ENCODE data around the gene TMEM247. TPM values are rescaled to one million over a fixed set of nuclear protein-coding genes. Genes with fewer than 3 reads are reported as not detected.

Gene TMEM247
- total RNA-seq, 1 experiment from 2014 or later = not detected

DNA sequence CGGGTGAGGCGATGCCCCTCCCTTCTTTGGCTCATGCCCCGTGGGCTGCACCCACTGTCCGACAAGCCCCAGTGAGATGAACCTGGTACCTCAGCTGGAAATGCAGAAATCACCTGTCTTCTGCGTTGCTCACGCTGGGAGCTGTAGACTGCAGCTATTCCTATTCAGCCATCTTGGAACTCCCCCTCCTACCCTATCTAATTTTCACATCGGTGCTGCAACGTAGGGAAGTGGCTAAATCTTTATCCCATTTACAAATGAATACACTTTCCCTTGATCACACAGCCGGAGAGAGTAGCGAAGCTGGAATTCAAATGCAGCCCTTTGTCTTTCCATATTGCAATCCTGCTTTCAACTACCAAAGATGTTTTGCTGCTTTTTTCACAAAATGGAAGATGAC, 1.4 kb upstream of the TMEM247 start:
- Histone ChIP-seq H3K27me3 (replicated peaks; ENCODE audit: control insufficient read depth, insufficient read depth, low read length) (no peaks in the 10 kb centered on the region), H3K9me3 (0 out of 2 replicates have a peak, but pooled peaks cover 3% of the 10 kb centered on the region), H3K4me1 (peaks cover 5% of the 10 kb centered on the region; the same call in 1 of the 2 replicates), H3K36me3 (ENCODE audit: control insufficient read depth, insufficient read depth, low read length) (no peaks in the 10 kb centered on the region), H3K4me3 (ENCODE audit: low read depth, low read length) (no peak overlapping the region)
- peak overlapping the region; percentile 39 for H3K4me3 Mint-ChIP-seq (ENCODE audit: unreplicated experiment)
- H3K9me3 Mint-ChIP-seq (ENCODE audit: unreplicated experiment) = peaks cover 18% of the 10 kb centered on the region
- TF ChIP-seq, protein P1, sequence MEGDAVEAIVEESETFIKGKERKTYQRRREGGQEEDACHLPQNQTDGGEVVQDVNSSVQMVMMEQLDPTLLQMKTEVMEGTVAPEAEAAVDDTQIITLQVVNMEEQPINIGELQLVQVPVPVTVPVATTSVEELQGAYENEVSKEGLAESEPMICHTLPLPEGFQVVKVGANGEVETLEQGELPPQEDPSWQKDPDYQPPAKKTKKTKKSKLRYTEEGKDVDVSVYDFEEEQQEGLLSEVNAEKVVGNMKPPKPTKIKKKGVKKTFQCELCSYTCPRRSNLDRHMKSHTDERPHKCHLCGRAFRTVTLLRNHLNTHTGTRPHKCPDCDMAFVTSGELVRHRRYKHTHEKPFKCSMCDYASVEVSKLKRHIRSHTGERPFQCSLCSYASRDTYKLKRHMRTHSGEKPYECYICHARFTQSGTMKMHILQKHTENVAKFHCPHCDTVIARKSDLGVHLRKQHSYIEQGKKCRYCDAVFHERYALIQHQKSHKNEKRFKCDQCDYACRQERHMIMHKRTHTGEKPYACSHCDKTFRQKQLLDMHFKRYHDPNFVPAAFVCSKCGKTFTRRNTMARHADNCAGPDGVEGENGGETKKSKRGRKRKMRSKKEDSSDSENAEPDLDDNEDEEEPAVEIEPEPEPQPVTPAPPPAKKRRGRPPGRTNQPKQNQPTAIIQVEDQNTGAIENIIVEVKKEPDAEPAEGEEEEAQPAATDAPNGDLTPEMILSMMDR (IDR thresholded peaks at IDR 0.05; ENCODE audit: insufficient read depth in 1 of 2, low read depth in 1 of 2, low read length in 1 of 2, severe bottlenecking in 1 of 2, unreplicated experiment in 1 of 2) = no peak
- ChIA-PET POLR2A (no interaction called here), CTCF (no interaction called here)
- intact Hi-C loops (cut with micrococcal nuclease; ENCODE audit: unreplicated experiment) = no loop called here
- H3K36me3 Mint-ChIP-seq (ENCODE audit: insufficient read depth, unreplicated experiment) = no peaks in the 10 kb centered on the region
- BruUV-seq (replicated peaks) = no TSS peak
- no peak for DNase-seq
- H3K4me1 Mint-ChIP-seq (ENCODE audit: low read depth, unreplicated experiment) = no peaks in the 10 kb centered on the region
- H3K27me3 Mint-ChIP-seq (ENCODE audit: insufficient read depth, unreplicated experiment) = peaks cover 6% of the 10 kb centered on the region
- H3K27ac Mint-ChIP-seq (ENCODE audit: unreplicated experiment) = no peak overlapping the region

DNA sequence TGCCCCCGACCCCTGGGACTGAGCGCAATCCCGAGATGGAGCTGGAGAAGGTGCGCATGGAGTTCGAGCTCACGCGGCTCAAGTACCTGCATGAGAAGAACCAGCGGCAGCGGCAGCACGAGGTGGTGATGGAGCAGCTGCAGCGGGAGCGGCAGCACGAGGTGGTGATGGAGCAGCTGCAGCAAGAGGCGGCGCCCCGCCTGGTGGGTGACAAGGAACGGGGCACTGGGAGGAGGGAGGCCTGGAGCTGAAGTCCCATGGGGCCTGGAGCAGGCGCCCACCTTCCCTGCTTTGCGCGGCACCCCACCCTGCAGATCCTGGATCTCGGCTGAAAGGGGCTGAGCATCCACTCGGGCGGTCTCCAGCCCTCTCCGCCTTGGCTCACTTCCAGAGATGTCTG, 1.2 kb downstream of the TMEM247 start:
- no TSS peak for BruUV-seq (replicated peaks)
- H3K4me3 Mint-ChIP-seq (ENCODE audit: unreplicated experiment) = no peak overlapping the region
- intact Hi-C loops (cut with micrococcal nuclease; ENCODE audit: unreplicated experiment) = no loop called here
- POLR2A ChIA-PET = no interaction called here
- Histone ChIP-seq H3K9me3 (0 out of 2 replicates have a peak, but pooled peaks cover 3% of the 10 kb centered on the region), H3K36me3 (ENCODE audit: control insufficient read depth, insufficient read depth, low read length) (no peaks in the 10 kb centered on the region), H3K4me1 (peaks cover 5% of the 10 kb centered on the region; the same call in 1 of the 2 replicates), H3K4me3 (ENCODE audit: low read depth, low read length) (no peak overlapping the region), H3K27me3 (replicated peaks; ENCODE audit: control insufficient read depth, insufficient read depth, low read length) (no peaks in the 10 kb centered on the region)
- no peak for DNase-seq
- H3K9me3 Mint-ChIP-seq (ENCODE audit: unreplicated experiment) = peaks cover 9% of the 10 kb centered on the region
- H3K27ac Mint-ChIP-seq (ENCODE audit: unreplicated experiment) = no peak overlapping the region
- no peaks in the 10 kb centered on the region for H3K4me1 Mint-ChIP-seq (ENCODE audit: low read depth, unreplicated experiment)
- peaks cover 2% of the 10 kb centered on the region for H3K27me3 Mint-ChIP-seq (ENCODE audit: insufficient read depth, unreplicated experiment)
- TF ChIP-seq, protein P1 (IDR thresholded peaks at IDR 0.05; ENCODE audit: insufficient read depth in 1 of 2, low read depth in 1 of 2, low read length in 1 of 2, severe bottlenecking in 1 of 2, unreplicated experiment in 1 of 2) = no peak
- H3K36me3 Mint-ChIP-seq (ENCODE audit: insufficient read depth, unreplicated experiment) = no peaks in the 10 kb centered on the region
- CTCF ChIA-PET = no interaction called here

DNA sequence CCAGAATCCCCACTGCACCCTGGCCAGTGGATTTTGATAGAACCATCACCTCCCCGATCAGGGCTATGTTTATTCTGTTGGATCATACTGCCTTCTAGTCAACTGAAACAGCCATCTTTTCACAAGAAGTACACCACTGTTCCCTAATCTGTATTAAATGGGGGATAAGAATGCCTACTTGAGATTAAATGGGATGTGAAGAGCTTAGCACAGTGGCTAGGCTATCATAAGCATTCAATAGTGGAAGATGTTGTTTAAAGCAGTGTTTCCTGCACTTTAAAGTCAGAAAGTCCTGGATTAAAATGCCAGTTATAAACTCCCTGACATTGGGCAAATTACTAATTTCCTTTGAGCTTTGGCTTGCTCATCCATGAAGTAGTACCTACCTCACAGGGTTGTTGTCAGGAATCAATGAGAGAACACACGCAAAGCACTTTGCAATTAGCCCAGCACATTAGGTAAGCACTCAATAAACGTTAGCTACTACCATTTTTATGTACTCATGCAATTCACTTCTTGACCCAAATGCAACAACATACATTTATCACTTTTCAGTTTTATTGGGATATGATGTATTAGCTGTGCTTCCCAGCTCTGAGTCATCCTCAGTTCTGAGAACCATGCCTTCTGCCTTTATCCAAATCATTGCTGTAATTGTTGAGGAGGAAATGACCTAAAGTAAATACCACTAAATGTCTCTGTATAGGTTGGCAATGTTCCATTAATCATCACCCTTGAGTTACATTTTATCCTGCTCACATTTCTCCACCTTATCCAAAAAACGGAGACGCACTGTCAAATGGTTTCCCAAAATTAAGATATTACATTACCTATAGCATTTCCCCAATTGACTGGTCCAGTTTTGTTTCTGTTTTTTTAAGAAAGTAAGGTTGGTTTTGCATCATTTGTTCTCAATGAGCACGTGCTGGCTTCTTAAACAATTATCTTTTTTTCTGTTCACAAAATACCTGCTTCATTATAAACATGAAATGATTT, 2.1 kb downstream of the TMEM247 start:
- H3K36me3 ChIP-seq (ENCODE audit: control insufficient read depth, insufficient read depth, low read length) = no peaks in the 10 kb centered on the region
- no peaks in the 10 kb centered on the region for H3K27me3 ChIP-seq (replicated peaks; ENCODE audit: control insufficient read depth, insufficient read depth, low read length)
- BruUV-seq (replicated peaks) = no TSS peak
- Mint-ChIP-seq H3K36me3 (ENCODE audit: insufficient read depth, unreplicated experiment) (no peaks in the 10 kb centered on the region), H3K9me3 (ENCODE audit: unreplicated experiment) (peaks cover 6% of the 10 kb centered on the region), H3K4me3 (ENCODE audit: unreplicated experiment) (no peak overlapping the region), H3K27me3 (ENCODE audit: insufficient read depth, unreplicated experiment) (peaks cover 2% of the 10 kb centered on the region), H3K4me1 (ENCODE audit: low read depth, unreplicated experiment) (no peaks in the 10 kb centered on the region), H3K27ac (ENCODE audit: unreplicated experiment) (no peak overlapping the region)
- DNase-seq = no peak
- CTCF ChIA-PET = no interaction called here
- peaks cover 5% of the 10 kb centered on the region; the same call in 1 of the 2 replicates for H3K4me1 ChIP-seq
- H3K9me3 ChIP-seq = 0 out of 2 replicates have a peak, but pooled peaks cover 3% of the 10 kb centered on the region
- TF ChIP-seq, protein P1 (IDR thresholded peaks at IDR 0.05; ENCODE audit: insufficient read depth in 1 of 2, low read depth in 1 of 2, low read length in 1 of 2, severe bottlenecking in 1 of 2, unreplicated experiment in 1 of 2) = no peak
- intact Hi-C loops (cut with micrococcal nuclease; ENCODE audit: unreplicated experiment) = no loop called here
- POLR2A ChIA-PET = no interaction called here
- no peak overlapping the region for H3K4me3 ChIP-seq (ENCODE audit: low read depth, low read length)

Data from Caco-2 (cell line).